GM10266 (cell line): Measurements from ENCODE around the gene CUX1.

Experiments used
- DNase-seq: peaks from one replicate; pipeline ENCODE4 v3.0.0; 2012; ENCODE audit errors: extremely low spot score
- CTCF ChIP-seq: IDR thresholded peaks from 2 replicates; pipeline ENCODE4 v1.5.1; 2012; ENCODE audit warnings: mild to moderate bottlenecking, low read depth; ENCODE audit not compliant: control insufficient read depth, insufficient read depth; ENCODE audit errors: missing control alignments

CUX1 gene

GRCh38 chr7:101957744-101958525 is 140.5 kb downstream of the CUX1 start:
- no peak for TF ChIP-seq CTCF
- DNase-seq = no peak

GRCh38 chr7:101959342-101959741 is 141.9 kb downstream of the CUX1 start:
- no peak for DNase-seq
- TF ChIP-seq CTCF = no peak

DNA sequence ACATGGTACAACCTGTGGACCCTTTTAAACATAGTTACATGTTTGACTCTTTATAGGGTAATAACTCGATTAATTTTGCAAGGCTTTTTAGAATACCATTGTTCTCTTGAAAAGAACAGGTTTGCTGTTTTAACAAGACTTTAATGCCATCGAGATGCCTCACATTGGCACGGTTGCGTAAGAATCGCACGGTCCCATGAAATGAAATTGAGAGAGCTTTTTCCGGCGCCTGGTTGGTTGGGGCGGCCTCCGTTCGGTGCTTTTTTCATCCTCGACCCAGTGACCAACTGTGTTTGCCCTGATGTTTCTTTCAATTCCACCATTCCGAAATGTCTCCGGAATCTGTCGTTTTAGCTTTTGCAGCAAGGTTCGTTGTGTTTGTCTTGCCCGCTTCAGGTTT is 142.4 kb downstream of the CUX1 start:
- no peak for TF ChIP-seq CTCF
- no peak for DNase-seq

GRCh38 chr7:101960323-101960722 is 142.9 kb downstream of the CUX1 start:
- no peak for DNase-seq
- TF ChIP-seq CTCF = no peak

DNA sequence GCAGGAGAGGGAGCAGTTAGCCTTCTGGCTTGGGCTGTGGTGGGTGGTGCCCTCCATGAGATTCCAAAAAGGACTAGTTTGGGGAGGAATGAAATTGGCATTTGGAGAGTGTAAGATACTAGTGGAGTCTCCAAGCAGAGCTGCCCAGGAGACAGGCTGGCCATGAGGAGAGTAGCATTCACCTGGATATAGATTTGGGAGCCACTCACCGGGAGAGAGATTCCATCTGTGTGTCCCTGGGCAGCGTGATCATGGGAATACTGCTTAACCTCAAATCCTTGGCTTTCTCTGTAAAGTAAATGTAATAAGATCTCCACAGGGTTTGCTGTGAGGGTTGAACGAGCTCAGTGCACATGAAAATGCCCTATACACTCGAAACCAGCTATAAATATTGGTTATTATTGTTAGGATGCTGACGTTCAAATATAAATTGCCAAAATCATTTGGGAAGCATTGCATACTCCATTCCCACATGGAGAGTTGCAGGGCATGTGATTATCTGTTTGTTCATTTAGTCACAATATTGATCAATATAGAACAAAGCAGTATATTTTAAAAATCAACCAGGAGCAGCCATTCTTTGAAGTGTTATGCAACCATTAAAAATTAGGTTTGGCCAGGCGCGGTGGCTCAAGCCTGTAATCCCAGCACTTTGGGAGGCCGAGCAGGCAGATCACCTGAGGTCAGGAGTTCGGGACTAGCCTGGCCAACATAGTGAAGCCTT is 143.7 kb downstream of the CUX1 start:
- no peak for TF ChIP-seq CTCF
- DNase-seq = no peak

GRCh38 chr7:101961811-101962210 is 144.4 kb downstream of the CUX1 start:
- DNase-seq = no peak

More at GRCh38 chr7:101961811-101962210, 144.4 kb downstream of the CUX1 start:
- no peak for TF ChIP-seq CTCF
